ENCODE results near the gene CLTRN.
"Not testable (repeated sequence)": the region's sequence is repeated elsewhere in the genome, so short reads cannot be mapped to it uniquely, and the experiment has no call there.

The CLTRN gene

GRCh38 chrX:15674841-15675489 lies 10.4 kb upstream of the CLTRN start:
- no peaks in the 10 kb centered on the region for H3K27me3 Mint-ChIP-seq
- H3K9me3 Mint-ChIP-seq, result no peaks in the 10 kb centered on the region

GRCh38 chrX:15674514-15674840 lies 9.9 kb upstream of the CLTRN start:
- H3K4me3 Mint-ChIP-seq, result no peak overlapping the region

More at GRCh38 chrX:15674841-15675489, 10.4 kb upstream of the CLTRN start:
- Mint-ChIP-seq H3K27ac (no peak overlapping the region), H3K4me1 (peaks cover 51% of the 10 kb centered on the region), H3K36me3 (ENCODE audit: low read depth) (peaks cover 5% of the 10 kb centered on the region), H3K4me3 (no peak overlapping the region)
- DNase-seq, result peak; percentile 83
- peak; percentile 76 for ATAC-seq

GRCh38 chrX:15673970-15674369 lies 9.4 kb upstream of the CLTRN start:
- Mint-ChIP-seq H3K4me3 (no peak overlapping the region), H3K27ac (no peak overlapping the region), H3K36me3 (ENCODE audit: low read depth) (peaks cover 5% of the 10 kb centered on the region), H3K27me3 (no peaks in the 10 kb centered on the region), H3K9me3 (no peaks in the 10 kb centered on the region), H3K4me1 (peaks cover 51% of the 10 kb centered on the region)
- ATAC-seq (no peak), DNase-seq (no peak)

More at GRCh38 chrX:15674514-15674840, 9.9 kb upstream of the CLTRN start:
- Mint-ChIP-seq H3K27me3 (no peaks in the 10 kb centered on the region), H3K4me1 (peaks cover 51% of the 10 kb centered on the region), H3K36me3 (ENCODE audit: low read depth) (peaks cover 5% of the 10 kb centered on the region), H3K9me3 (no peaks in the 10 kb centered on the region), H3K27ac (no peak overlapping the region)
- no peak for ATAC-seq
- DNase-seq, result no peak

GRCh38 chrX:15672881-15673280 lies 8.3 kb upstream of the CLTRN start:
- H3K36me3 Mint-ChIP-seq (ENCODE audit: low read depth), result no peaks in the 10 kb centered on the region
- no peaks in the 10 kb centered on the region for H3K27me3 Mint-ChIP-seq
- ATAC-seq, result no peak
- H3K9me3 Mint-ChIP-seq, result no peaks in the 10 kb centered on the region
- H3K4me1 Mint-ChIP-seq, result peaks cover 46% of the 10 kb centered on the region
- no peak for DNase-seq
- peak overlapping the region; percentile 70 for H3K27ac Mint-ChIP-seq
- H3K4me3 Mint-ChIP-seq, result no peak overlapping the region

GRCh38 chrX:15663439-15663838 lies 1.2 kb downstream of the CLTRN start:
- H3K4me1 Mint-ChIP-seq, result no peaks in the 10 kb centered on the region
- no peaks in the 10 kb centered on the region for H3K36me3 Mint-ChIP-seq (ENCODE audit: low read depth)
- peaks cover 6% of the 10 kb centered on the region for H3K27me3 Mint-ChIP-seq
- DNase-seq, result no peak
- no peak overlapping the region for H3K27ac Mint-ChIP-seq
- no peak overlapping the region for H3K4me3 Mint-ChIP-seq
- no peaks in the 10 kb centered on the region for H3K9me3 Mint-ChIP-seq
- ATAC-seq, result no peak

GRCh38 chrX:15654804-15655203 lies 9.8 kb downstream of the CLTRN start:
- not testable (repeated sequence) for H3K36me3 Mint-ChIP-seq (ENCODE audit: low read depth); DNase-seq; H3K9me3 Mint-ChIP-seq; H3K27ac Mint-ChIP-seq; H3K27me3 Mint-ChIP-seq; H3K4me1 Mint-ChIP-seq; ATAC-seq; H3K4me3 Mint-ChIP-seq

GRCh38 chrX:15653961-15654360 lies 10.6 kb downstream of the CLTRN start:
- no peak overlapping the region for H3K27ac Mint-ChIP-seq
- ATAC-seq (no peak), DNase-seq (no peak)
- H3K4me1 Mint-ChIP-seq, result no peaks in the 10 kb centered on the region
- no peak overlapping the region for H3K4me3 Mint-ChIP-seq
- no peaks in the 10 kb centered on the region for H3K9me3 Mint-ChIP-seq
- H3K27me3 Mint-ChIP-seq, result no peaks in the 10 kb centered on the region
- H3K36me3 Mint-ChIP-seq (ENCODE audit: low read depth), result no peaks in the 10 kb centered on the region

GRCh38 chrX:15647510-15647909 lies 17.1 kb downstream of the CLTRN start:
- H3K4me3 Mint-ChIP-seq; H3K4me1 Mint-ChIP-seq; DNase-seq; H3K9me3 Mint-ChIP-seq; H3K36me3 Mint-ChIP-seq (ENCODE audit: low read depth); H3K27ac Mint-ChIP-seq; H3K27me3 Mint-ChIP-seq: not testable (repeated sequence)
- peak; percentile 71 for ATAC-seq

- H3K36me3 Mint-ChIP-seq (ENCODE audit: low read depth), result no peaks in the 10 kb centered on the region
- no peak for ATAC-seq
- DNase-seq, result no peak
- H3K27ac Mint-ChIP-seq, result no peak overlapping the region
- H3K27me3 Mint-ChIP-seq, result no peaks in the 10 kb centered on the region
- H3K9me3 Mint-ChIP-seq, result no peaks in the 10 kb centered on the region
- peaks cover 8% of the 10 kb centered on the region for H3K4me1 Mint-ChIP-seq
- H3K4me3 Mint-ChIP-seq, result no peak overlapping the region
Observed at GRCh38 chrX:15646543-15646942, 18.1 kb downstream of the CLTRN start.

DNA sequence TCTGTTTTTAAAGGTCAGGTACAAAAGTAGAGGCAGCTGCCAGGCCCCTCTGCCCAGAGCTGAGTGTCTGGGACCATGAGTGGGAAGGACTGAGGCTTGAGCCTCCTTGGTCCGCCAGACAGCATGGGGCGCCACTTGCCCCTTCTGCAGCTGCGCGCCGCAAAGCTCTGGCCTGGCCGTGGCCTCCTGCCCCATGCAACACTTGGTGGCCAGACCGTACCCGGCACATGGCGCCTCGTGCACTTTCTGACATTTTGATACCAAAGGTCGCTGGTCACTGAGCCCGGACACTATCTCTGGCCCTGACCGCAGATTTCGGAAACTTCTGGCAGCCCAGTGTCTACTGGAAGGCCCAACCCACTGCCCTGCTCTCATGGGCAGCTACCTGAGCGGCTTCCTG lies 18.6 kb downstream of the CLTRN start:
- H3K36me3 Mint-ChIP-seq (ENCODE audit: low read depth), result no peaks in the 10 kb centered on the region
- H3K27ac Mint-ChIP-seq, result no peak overlapping the region
- DNase-seq, result no peak
- no peak for ATAC-seq
- no peaks in the 10 kb centered on the region for H3K27me3 Mint-ChIP-seq
- no peaks in the 10 kb centered on the region for H3K9me3 Mint-ChIP-seq
- H3K4me1 Mint-ChIP-seq, result peaks cover 8% of the 10 kb centered on the region
- no peak overlapping the region for H3K4me3 Mint-ChIP-seq

DNA sequence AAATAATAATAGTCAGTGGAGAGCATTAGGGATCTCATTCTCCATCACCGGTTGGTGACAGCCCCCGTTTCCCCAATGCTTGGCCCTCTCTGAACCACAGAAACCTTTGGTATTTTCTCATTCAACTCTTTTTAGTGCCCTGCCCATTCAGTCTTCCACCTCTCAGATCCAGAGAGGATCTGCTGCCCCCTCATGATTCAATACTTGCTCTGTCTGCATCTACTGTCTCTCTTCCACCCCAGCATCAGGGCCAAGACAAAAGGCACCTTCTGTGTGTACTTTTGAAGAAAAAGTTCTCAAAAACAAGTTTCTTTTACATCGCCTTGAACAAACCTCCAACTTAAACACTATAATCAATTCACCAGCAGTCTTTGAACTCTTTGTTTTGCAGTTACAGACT lies 19.3 kb downstream of the CLTRN start:
- H3K27ac Mint-ChIP-seq, result no peak overlapping the region
- no peak for DNase-seq
- H3K36me3 Mint-ChIP-seq (ENCODE audit: low read depth), result no peaks in the 10 kb centered on the region
- no peaks in the 10 kb centered on the region for H3K9me3 Mint-ChIP-seq
- H3K27me3 Mint-ChIP-seq, result no peaks in the 10 kb centered on the region
- no peak for ATAC-seq
- H3K4me1 Mint-ChIP-seq, result peaks cover 8% of the 10 kb centered on the region
- no peak overlapping the region for H3K4me3 Mint-ChIP-seq

DNA sequence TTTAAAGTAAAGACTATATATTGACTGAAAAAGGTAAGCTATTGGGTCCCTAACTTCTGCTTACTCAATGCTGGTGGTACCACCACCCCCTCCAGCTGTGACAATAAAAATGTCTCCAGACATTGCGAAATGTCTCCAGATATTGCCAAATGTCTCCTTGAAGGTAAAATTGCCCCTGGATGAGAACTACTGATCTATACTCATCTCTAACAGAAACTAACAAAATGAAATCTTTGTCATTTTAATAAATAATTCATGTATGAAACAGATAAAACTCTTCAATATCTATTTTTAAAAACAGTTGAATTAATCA lies 20.1 kb downstream of the CLTRN start:
- no peaks in the 10 kb centered on the region for H3K27me3 Mint-ChIP-seq
- DNase-seq, result no peak
- peaks cover 8% of the 10 kb centered on the region for H3K4me1 Mint-ChIP-seq
- no peaks in the 10 kb centered on the region for H3K36me3 Mint-ChIP-seq (ENCODE audit: low read depth)
- H3K27ac Mint-ChIP-seq, result no peak overlapping the region
- H3K4me3 Mint-ChIP-seq, result no peak overlapping the region
- no peak for ATAC-seq
- no peaks in the 10 kb centered on the region for H3K9me3 Mint-ChIP-seq

DNA sequence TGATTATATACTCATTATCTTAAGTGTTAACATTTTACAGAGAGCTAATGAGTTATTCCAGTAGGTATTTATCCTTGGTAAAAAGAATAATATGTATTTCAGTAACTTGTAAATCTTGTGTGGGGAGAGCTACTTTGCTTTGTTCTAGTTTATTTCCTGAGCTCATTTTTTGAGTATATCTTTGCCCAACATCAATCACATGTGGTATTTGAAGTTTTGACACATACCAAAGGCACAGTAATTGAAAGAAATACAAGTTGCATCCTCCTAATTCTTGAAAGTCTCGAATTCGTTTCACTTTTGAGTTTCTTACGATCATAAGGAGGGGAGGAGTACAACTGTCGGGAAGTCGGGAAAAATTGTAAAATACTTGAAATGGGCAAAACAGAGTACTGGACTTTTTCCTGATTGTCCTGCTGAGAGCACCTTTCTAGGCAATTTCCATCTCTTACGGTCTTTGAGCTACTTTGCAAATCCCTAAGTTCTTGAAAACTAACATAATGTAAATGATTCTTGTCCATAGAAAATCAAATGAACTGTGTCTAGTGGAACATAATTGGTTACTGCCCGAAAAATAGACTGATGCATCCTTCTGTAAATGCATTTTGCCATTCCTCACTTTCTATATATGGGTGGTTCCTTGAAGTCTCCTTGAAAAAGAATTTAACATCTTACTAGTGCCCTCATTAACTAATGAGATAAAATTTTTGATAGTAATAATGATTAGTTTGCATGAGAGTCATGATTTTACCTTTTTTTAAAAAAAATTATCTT lies 20.6 kb downstream of the CLTRN start:
- H3K27me3 Mint-ChIP-seq, result no peaks in the 10 kb centered on the region
- no peaks in the 10 kb centered on the region for H3K9me3 Mint-ChIP-seq
- no peak for ATAC-seq
- no peaks in the 10 kb centered on the region for H3K36me3 Mint-ChIP-seq (ENCODE audit: low read depth)
- peaks cover 8% of the 10 kb centered on the region for H3K4me1 Mint-ChIP-seq
- H3K27ac Mint-ChIP-seq, result no peak overlapping the region
- DNase-seq, result no peak
- no peak overlapping the region for H3K4me3 Mint-ChIP-seq

DNA sequence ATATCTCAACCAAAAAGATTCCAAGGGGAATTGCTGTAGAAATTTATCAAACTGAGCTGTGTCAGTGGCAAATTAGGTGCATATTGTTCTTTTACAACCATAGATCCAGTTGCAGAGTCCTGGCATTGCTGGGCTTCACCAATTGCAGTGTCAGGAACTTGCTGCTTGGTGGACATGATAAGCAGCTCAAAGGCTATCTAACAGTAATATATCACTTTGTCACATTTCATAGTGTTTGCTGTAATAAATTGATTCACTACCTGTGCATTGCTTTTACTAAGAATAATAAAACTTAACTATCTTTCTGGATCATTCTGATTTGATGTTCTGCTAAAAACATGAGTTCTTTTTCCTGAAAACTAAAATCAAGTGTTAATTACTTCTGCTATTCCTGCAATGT lies 33.0 kb downstream of the CLTRN start:
- DNase-seq (no peak), ATAC-seq (no peak)
- no peak overlapping the region for H3K27ac Mint-ChIP-seq
- no peaks in the 10 kb centered on the region for H3K9me3 Mint-ChIP-seq
- no peaks in the 10 kb centered on the region for H3K4me1 Mint-ChIP-seq
- no peak overlapping the region for H3K4me3 Mint-ChIP-seq
- H3K27me3 Mint-ChIP-seq, result peaks cover 7% of the 10 kb centered on the region
- no peaks in the 10 kb centered on the region for H3K36me3 Mint-ChIP-seq (ENCODE audit: low read depth)

DNA sequence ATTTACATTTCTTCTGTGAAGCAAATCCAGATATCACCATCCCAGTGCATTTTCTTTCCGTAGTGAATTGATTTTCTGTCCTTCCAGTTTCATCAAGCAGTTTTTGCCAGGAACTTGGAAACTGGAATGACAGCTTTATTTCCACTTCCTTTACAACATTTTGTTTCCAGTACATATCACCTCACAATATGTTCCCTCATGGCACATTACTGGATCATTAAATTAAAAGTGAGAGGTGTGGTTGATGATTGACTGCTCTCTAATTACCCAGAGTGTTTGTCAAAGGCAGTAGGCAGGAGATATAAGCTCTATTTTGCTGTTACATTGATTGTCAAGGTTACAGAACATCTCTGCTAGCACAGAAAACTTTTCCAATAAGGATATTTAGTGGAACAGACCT lies 41.6 kb downstream of the CLTRN start:
- peaks cover 5% of the 10 kb centered on the region for H3K9me3 Mint-ChIP-seq
- H3K4me3 Mint-ChIP-seq, result no peak overlapping the region
- H3K27me3 Mint-ChIP-seq, result no peaks in the 10 kb centered on the region
- ATAC-seq (no peak), DNase-seq (no peak)
- no peaks in the 10 kb centered on the region for H3K36me3 Mint-ChIP-seq (ENCODE audit: low read depth)
- H3K4me1 Mint-ChIP-seq, result no peaks in the 10 kb centered on the region
- no peak overlapping the region for H3K27ac Mint-ChIP-seq
